ENCODE data around the gene NRF1.

- TF ChIP-seq CTCF (IDR thresholded peaks at IDR 0.05 in 8 of 11, conservative IDR thresholded peaks at IDR 0.05 in 3 of 11): no peak
- TF ChIP-seq POLR2A (IDR thresholded peaks at IDR 0.05): no peak
- TF ChIP-seq POLR2AphosphoS5 (IDR thresholded peaks at IDR 0.05): no peak
These were observed 193.6 kb downstream of the NRF1 start for GRCh38 chr7:129804890-129805719.
